HEK293 (cell line): ENCODE measurements around the gene CCDC85C.

Experiments used
- CTCF ChIA-PET: fragments of 350-600 bp; formaldehyde crosslinking; extraction: SDS; loops from one replicate; lab custom pipeline; 2021; ENCODE audit warnings: antibody characterized with exemption; lab: Yijun Ruan, JAX
- POLR2A ChIA-PET: fragments of 300-600 bp; formaldehyde crosslinking; extraction: SDS; loops from one replicate; lab custom pipeline; 2020; ENCODE audit warnings: antibody characterized with exemption, inconsistent platforms; lab: Yijun Ruan, JAX
- H3K27ac ChIP-seq: fragments of 200-500 bp; sonication (Bioruptor generic); 2 replicates; pipeline ENCODE4 v1.5.1; 2014; ENCODE audit warnings: low read depth, low read length, control low read depth, inconsistent platforms; ENCODE audit errors: extremely low read depth
- H3K36me3 ChIP-seq, 2 experiments: fragments of 200-500 bp in 1 of 2; sonication (Bioruptor generic) in 1 of 2; 1 replicate in 1 of 2; 2 replicates in 1 of 2; pipeline ENCODE4 v1.5.1; 2014 to 2017; ENCODE audit warnings: inconsistent platforms in 2 of 2, low read length in 2 of 2; ENCODE audit not compliant: control insufficient read depth in 2 of 2, insufficient read depth in 1 of 2
- H3K4me1 ChIP-seq: fragments of 200-500 bp; sonication (Bioruptor generic); 2 replicates; pipeline ENCODE4 v1.5.1; 2014; ENCODE audit warnings: mild to moderate bottlenecking, low read length, inconsistent platforms; ENCODE audit not compliant: control insufficient read depth, insufficient read depth
- H3K4me3 ChIP-seq: 2 replicates; pipeline ENCODE4 v1.5.1; 2011; ENCODE audit warnings: low read depth, mild to moderate bottlenecking, control low read depth, low read length, moderate library complexity
- H3K9me3 ChIP-seq: fragments of 200-500 bp; sonication (Bioruptor generic); 2 replicates; pipeline ENCODE4 v1.5.1; 2014; ENCODE audit warnings: low read depth, low read length, inconsistent platforms; ENCODE audit not compliant: control insufficient read depth, insufficient read depth
- EGR2 ChIP-seq: fragments of 450-650 bp; formaldehyde crosslinking; IDR thresholded peaks from 2 replicates; pipeline ENCODE4 v1.5.1; 2016; ENCODE audit warnings: low read depth, missing biosample characterization, missing genetic modification characterization
- KLF16 ChIP-seq: fragments of 450-650 bp; formaldehyde crosslinking; IDR thresholded peaks from 2 replicates; pipeline ENCODE4 v1.5.1; 2017; ENCODE audit warnings: missing biosample characterization, missing genetic modification characterization
- KLF7 ChIP-seq: fragments of 450-650 bp; formaldehyde crosslinking; IDR thresholded peaks from 2 replicates; pipeline ENCODE4 v1.5.1; 2016; ENCODE audit warnings: missing biosample characterization, missing genetic modification characterization, borderline replicate concordance
- MEIS1 ChIP-seq: sonication (generic); formaldehyde crosslinking; IDR thresholded peaks from 2 replicates; pipeline ENCODE4 v1.8.1; 2022; ENCODE audit warnings: missing genetic modification reagents, mild to moderate bottlenecking, borderline replicate concordance
- SETDB1 ChIP-seq: IDR thresholded peaks from one replicate; pipeline ENCODE4 v1.6.1; 2017; ENCODE audit warnings: mild to moderate bottlenecking, low read length, moderate library complexity, mixed read lengths; ENCODE audit not compliant: insufficient read length
- SP3 ChIP-seq: fragments of 450-650 bp; formaldehyde crosslinking; IDR thresholded peaks from 2 replicates; pipeline ENCODE4 v1.5.1; 2016; ENCODE audit warnings: missing biosample characterization, missing genetic modification characterization
- ZBTB7A ChIP-seq: fragments of 450-650 bp; formaldehyde crosslinking; IDR thresholded peaks from 2 replicates; pipeline ENCODE4 v1.5.1; 2016; ENCODE audit warnings: low read depth, missing biosample characterization, missing genetic modification characterization
- ZNF202 ChIP-seq: fragments of 450-650 bp; formaldehyde crosslinking; IDR thresholded peaks from 2 replicates; pipeline ENCODE4 v1.5.1; 2016; ENCODE audit warnings: missing biosample characterization, missing genetic modification characterization, borderline replicate concordance
- ZNF510 ChIP-seq: fragments of 450-650 bp; formaldehyde crosslinking; IDR thresholded peaks from 2 replicates; pipeline ENCODE4 v1.5.1; 2018; ENCODE audit warnings: mild to moderate bottlenecking, missing genetic modification characterization, missing biosample characterization; ENCODE audit not compliant: insufficient replicate concordance
- ZNF514 ChIP-seq: fragments of 450-650 bp; formaldehyde crosslinking; IDR thresholded peaks from 2 replicates; pipeline ENCODE4 v1.5.1; 2016; ENCODE audit warnings: missing biosample characterization, missing genetic modification characterization
- ZNF600 ChIP-seq: fragments of 450-650 bp; formaldehyde crosslinking; IDR thresholded peaks from 2 replicates; pipeline ENCODE4 v1.5.1; 2016; ENCODE audit warnings: missing biosample characterization, missing genetic modification characterization
- ZNF626 ChIP-seq: fragments of 450-650 bp; sonication (Bioruptor Pico); formaldehyde crosslinking; IDR thresholded peaks from 2 replicates; pipeline ENCODE4 v1.5.1; 2018; ENCODE audit warnings: missing biosample characterization, missing genetic modification characterization, inconsistent platforms
- ZNF654 ChIP-seq: fragments of 450-650 bp; formaldehyde crosslinking; IDR thresholded peaks from 2 replicates; pipeline ENCODE4 v1.5.1; 2016; ENCODE audit warnings: low read depth, missing biosample characterization, missing genetic modification characterization
- ZNF677 ChIP-seq: fragments of 450-650 bp; IDR thresholded peaks from 2 replicates; pipeline ENCODE4 v1.5.0; 2018; ENCODE audit warnings: missing biosample characterization, mild to moderate bottlenecking, missing genetic modification characterization, moderate library complexity
- ZNF785 ChIP-seq: fragments of 450-650 bp; formaldehyde crosslinking; IDR thresholded peaks from 2 replicates; pipeline ENCODE4 v1.5.1; 2016; ENCODE audit warnings: missing biosample characterization, missing genetic modification characterization
- TF ChIP-seq, protein P1 (sequence below): fragments of 450-650 bp; formaldehyde crosslinking; IDR thresholded peaks from 2 replicates; pipeline ENCODE4 v1.5.1; 2016; ENCODE audit warnings: missing biosample characterization, missing genetic modification characterization
- TF ChIP-seq, protein P2 (sequence below): fragments of 450-650 bp; formaldehyde crosslinking; IDR thresholded peaks from 2 replicates; pipeline ENCODE4 v1.5.1; 2016; ENCODE audit warnings: missing biosample characterization, missing genetic modification characterization, low read depth
- TF ChIP-seq, protein P3 (sequence below): fragments of 450-650 bp; formaldehyde crosslinking; IDR thresholded peaks from 2 replicates; pipeline ENCODE4 v1.5.1; 2016; ENCODE audit warnings: missing biosample characterization, missing genetic modification characterization, borderline replicate concordance
- TF ChIP-seq, protein P4 (sequence below): fragments of 450-650 bp; formaldehyde crosslinking; IDR thresholded peaks from 2 replicates; pipeline ENCODE4 v1.5.1; 2017; ENCODE audit warnings: missing biosample characterization, missing genetic modification characterization

CCDC85C gene

DNA sequence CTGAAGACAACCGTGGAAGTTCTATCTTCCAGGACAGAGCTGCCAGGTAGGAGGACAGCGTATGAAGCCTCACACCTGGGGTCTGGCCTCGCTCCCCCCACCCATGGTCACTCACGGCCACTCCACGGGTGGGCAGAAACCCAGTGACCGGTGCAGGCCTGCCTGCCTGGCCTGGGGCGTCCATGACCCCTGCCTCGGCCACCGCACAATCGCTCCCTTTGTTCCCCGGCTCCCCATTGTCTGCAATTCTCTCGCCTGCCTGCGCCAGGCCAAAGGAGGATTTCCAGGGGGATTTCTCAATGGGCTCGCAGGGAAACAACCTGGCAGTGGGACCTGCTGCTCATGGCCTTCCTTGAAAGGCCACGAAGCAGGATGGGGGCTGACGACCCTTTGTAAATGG, 22.6 kb downstream of the CCDC85C start:
- no peak overlapping the region for H3K4me3 ChIP-seq
- ChIA-PET CTCF (no interaction called here), POLR2A (no interaction called here)
- H3K27ac ChIP-seq: no peak overlapping the region
- H3K4me1 ChIP-seq: peaks cover 2% of the 10 kb centered on the region
- H3K36me3 ChIP-seq: no peaks in the 10 kb centered on the region
- no peaks in the 10 kb centered on the region for H3K9me3 ChIP-seq
- TF ChIP-seq ZBTB7A (tag by site-specific recombination): no peak
- no peak for TF ChIP-seq MEIS1
- TF ChIP-seq, protein P1, sequence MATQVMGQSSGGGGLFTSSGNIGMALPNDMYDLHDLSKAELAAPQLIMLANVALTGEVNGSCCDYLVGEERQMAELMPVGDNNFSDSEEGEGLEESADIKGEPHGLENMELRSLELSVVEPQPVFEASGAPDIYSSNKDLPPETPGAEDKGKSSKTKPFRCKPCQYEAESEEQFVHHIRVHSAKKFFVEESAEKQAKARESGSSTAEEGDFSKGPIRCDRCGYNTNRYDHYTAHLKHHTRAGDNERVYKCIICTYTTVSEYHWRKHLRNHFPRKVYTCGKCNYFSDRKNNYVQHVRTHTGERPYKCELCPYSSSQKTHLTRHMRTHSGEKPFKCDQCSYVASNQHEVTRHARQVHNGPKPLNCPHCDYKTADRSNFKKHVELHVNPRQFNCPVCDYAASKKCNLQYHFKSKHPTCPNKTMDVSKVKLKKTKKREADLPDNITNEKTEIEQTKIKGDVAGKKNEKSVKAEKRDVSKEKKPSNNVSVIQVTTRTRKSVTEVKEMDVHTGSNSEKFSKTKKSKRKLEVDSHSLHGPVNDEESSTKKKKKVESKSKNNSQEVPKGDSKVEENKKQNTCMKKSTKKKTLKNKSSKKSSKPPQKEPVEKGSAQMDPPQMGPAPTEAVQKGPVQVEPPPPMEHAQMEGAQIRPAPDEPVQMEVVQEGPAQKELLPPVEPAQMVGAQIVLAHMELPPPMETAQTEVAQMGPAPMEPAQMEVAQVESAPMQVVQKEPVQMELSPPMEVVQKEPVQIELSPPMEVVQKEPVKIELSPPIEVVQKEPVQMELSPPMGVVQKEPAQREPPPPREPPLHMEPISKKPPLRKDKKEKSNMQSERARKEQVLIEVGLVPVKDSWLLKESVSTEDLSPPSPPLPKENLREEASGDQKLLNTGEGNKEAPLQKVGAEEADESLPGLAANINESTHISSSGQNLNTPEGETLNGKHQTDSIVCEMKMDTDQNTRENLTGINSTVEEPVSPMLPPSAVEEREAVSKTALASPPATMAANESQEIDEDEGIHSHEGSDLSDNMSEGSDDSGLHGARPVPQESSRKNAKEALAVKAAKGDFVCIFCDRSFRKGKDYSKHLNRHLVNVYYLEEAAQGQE (tag by site-specific recombination): no peak
- TF ChIP-seq ZNF510 (tag by site-specific recombination): no peak
- no peak for TF ChIP-seq ZNF600 (tag by site-specific recombination)
- TF ChIP-seq, protein P2, sequence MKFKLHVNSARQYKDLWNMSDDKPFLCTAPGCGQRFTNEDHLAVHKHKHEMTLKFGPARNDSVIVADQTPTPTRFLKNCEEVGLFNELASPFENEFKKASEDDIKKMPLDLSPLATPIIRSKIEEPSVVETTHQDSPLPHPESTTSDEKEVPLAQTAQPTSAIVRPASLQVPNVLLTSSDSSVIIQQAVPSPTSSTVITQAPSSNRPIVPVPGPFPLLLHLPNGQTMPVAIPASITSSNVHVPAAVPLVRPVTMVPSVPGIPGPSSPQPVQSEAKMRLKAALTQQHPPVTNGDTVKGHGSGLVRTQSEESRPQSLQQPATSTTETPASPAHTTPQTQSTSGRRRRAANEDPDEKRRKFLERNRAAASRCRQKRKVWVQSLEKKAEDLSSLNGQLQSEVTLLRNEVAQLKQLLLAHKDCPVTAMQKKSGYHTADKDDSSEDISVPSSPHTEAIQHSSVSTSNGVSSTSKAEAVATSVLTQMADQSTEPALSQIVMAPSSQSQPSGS (tag by site-specific recombination): no peak
- no peak for TF ChIP-seq KLF16
- no peak for TF ChIP-seq ZNF626 (tag by site-specific recombination)
- no peak for TF ChIP-seq ZNF514 (tag by site-specific recombination)

DNA sequence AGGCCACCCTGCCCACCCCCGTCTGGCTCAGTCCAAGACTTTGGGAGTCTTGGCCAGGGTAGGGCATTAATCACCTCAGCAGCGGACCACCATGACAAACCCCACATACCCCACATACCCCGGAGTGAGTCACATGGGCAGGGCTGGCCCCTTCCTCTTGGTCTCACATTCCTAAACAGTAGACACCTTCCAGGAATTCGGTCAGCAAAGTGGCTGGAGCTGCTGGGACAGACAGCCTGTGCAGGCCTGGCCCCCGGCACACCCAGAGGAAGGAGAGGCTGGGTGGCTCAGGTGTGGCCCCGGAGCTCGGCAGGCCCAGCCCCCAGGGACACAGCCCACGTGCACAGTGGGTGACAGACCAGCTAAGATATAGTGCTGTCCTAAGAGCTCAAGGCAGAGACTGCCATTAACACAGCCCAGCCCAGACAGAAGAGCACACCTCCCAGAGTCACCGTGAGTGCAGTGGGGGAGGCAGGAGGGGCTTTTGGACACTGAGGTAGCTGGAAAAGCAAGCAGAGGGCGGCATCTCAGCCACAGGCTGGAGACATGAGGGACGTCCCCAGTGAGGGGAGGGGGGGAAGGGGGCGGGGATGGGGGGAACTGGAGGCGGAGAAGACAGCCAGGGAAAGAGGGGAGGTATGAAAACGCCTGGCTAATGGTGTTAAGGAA, 24.0 kb downstream of the CCDC85C start:
- POLR2A ChIA-PET: interaction anchor here (0.6 kb wide), 2 partner anchors 89 to 325 kb away, joined by 4 to 5 read pairs; no protein-coding TSS in a partner anchor
- Histone ChIP-seq H3K27ac (no peak overlapping the region), H3K4me3 (no peak overlapping the region), H3K9me3 (no peaks in the 10 kb centered on the region), H3K4me1 (peaks cover 13% of the 10 kb centered on the region), H3K36me3 (no peaks in the 10 kb centered on the region)
- CTCF ChIA-PET: interaction anchor here (0.6 kb wide), 1 partner anchor 55 kb away, joined by 3 read pairs; no protein-coding TSS in a partner anchor
- TF ChIP-seq ZNF677 (tag by site-specific recombination) (no peak), ZBTB7A (tag by site-specific recombination) (no peak), EGR2 (tag by site-specific recombination) (peak; percentile 51), ZNF785 (tag by site-specific recombination) (no peak), SETDB1 (no peak), ZNF654 (tag by site-specific recombination) (no peak), SP3 (tag by site-specific recombination) (no peak), KLF7 (no peak), ZNF202 (tag by site-specific recombination) (no peak)
- TF ChIP-seq, protein P3, sequence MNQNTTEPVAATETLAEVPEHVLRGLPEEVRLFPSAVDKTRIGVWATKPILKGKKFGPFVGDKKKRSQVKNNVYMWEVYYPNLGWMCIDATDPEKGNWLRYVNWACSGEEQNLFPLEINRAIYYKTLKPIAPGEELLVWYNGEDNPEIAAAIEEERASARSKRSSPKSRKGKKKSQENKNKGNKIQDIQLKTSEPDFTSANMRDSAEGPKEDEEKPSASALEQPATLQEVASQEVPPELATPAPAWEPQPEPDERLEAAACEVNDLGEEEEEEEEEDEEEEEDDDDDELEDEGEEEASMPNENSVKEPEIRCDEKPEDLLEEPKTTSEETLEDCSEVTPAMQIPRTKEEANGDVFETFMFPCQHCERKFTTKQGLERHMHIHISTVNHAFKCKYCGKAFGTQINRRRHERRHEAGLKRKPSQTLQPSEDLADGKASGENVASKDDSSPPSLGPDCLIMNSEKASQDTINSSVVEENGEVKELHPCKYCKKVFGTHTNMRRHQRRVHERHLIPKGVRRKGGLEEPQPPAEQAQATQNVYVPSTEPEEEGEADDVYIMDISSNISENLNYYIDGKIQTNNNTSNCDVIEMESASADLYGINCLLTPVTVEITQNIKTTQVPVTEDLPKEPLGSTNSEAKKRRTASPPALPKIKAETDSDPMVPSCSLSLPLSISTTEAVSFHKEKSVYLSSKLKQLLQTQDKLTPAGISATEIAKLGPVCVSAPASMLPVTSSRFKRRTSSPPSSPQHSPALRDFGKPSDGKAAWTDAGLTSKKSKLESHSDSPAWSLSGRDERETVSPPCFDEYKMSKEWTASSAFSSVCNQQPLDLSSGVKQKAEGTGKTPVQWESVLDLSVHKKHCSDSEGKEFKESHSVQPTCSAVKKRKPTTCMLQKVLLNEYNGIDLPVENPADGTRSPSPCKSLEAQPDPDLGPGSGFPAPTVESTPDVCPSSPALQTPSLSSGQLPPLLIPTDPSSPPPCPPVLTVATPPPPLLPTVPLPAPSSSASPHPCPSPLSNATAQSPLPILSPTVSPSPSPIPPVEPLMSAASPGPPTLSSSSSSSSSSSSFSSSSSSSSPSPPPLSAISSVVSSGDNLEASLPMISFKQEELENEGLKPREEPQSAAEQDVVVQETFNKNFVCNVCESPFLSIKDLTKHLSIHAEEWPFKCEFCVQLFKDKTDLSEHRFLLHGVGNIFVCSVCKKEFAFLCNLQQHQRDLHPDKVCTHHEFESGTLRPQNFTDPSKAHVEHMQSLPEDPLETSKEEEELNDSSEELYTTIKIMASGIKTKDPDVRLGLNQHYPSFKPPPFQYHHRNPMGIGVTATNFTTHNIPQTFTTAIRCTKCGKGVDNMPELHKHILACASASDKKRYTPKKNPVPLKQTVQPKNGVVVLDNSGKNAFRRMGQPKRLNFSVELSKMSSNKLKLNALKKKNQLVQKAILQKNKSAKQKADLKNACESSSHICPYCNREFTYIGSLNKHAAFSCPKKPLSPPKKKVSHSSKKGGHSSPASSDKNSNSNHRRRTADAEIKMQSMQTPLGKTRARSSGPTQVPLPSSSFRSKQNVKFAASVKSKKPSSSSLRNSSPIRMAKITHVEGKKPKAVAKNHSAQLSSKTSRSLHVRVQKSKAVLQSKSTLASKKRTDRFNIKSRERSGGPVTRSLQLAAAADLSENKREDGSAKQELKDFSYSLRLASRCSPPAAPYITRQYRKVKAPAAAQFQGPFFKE: no peak
- TF ChIP-seq, protein P4, sequence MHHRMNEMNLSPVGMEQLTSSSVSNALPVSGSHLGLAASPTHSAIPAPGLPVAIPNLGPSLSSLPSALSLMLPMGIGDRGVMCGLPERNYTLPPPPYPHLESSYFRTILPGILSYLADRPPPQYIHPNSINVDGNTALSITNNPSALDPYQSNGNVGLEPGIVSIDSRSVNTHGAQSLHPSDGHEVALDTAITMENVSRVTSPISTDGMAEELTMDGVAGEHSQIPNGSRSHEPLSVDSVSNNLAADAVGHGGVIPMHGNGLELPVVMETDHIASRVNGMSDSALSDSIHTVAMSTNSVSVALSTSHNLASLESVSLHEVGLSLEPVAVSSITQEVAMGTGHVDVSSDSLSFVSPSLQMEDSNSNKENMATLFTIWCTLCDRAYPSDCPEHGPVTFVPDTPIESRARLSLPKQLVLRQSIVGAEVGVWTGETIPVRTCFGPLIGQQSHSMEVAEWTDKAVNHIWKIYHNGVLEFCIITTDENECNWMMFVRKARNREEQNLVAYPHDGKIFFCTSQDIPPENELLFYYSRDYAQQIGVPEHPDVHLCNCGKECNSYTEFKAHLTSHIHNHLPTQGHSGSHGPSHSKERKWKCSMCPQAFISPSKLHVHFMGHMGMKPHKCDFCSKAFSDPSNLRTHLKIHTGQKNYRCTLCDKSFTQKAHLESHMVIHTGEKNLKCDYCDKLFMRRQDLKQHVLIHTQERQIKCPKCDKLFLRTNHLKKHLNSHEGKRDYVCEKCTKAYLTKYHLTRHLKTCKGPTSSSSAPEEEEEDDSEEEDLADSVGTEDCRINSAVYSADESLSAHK: no peak
